ENCODE results near the gene DHPS. TPM values are rescaled to one million over a fixed set of nuclear protein-coding genes. Genes with fewer than 3 reads are reported as not detected.
"Not testable (repeated sequence)": the region's sequence is repeated elsewhere in the genome, so short reads cannot be mapped to it uniquely, and the experiment has no call there.

Gene DHPS
- total RNA-seq, 1 donor = 63.2 TPM

DNA sequence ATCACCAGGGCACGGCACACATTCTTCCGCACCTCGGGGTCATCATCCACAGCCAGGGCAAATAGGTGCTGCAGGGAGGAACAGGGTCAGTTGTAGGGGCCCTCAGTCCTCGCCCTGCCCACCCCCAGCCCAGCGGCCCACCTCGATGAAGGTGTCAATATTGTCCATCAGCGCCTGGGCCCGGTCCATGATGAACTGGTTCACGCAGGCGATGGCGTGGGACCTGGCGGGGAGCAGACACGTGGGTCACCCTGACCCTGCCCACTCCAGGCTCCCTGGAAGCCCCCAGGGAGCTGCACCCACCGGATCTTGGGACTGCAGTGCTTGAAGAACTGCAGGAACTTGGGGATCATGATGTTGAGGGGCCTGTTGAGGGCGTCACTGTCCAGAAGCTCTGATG is 33.4 kb upstream of the DHPS start:
- Histone ChIP-seq H3K9me3 (ENCODE audit: low read depth, low read length) (no peaks in the 10 kb centered on the region), H3K4me3 (ENCODE audit: low read length) (no peak overlapping the region), H3K27me3 (ENCODE audit: insufficient read depth, low read length) (no peaks in the 10 kb centered on the region), H3K4me1 (ENCODE audit: insufficient read depth, low read length) (no peaks in the 10 kb centered on the region)

DNA sequence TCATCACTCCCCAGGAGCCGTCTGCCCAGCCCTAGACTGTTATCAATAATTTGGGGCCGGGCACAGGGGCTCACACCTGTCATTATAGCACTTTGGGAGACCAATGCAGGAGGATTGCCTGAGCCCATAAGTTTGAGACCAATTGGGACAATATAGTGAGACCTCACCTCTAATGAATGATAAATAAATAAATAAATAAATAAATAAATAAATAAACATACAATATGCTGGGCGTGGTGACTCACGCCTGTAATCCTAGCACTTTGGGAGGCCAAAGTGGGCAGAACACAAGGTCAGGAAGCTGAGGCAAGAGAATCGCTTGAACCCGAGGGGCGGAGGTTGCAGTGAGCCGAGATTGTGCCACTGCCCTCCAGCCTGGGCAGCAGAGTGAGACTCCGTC is 31.6 kb upstream of the DHPS start:
- not testable (repeated sequence) for H3K4me1 ChIP-seq (ENCODE audit: insufficient read depth, low read length); H3K9me3 ChIP-seq (ENCODE audit: low read depth, low read length); H3K4me3 ChIP-seq (ENCODE audit: low read length); H3K27me3 ChIP-seq (ENCODE audit: insufficient read depth, low read length)

DNA sequence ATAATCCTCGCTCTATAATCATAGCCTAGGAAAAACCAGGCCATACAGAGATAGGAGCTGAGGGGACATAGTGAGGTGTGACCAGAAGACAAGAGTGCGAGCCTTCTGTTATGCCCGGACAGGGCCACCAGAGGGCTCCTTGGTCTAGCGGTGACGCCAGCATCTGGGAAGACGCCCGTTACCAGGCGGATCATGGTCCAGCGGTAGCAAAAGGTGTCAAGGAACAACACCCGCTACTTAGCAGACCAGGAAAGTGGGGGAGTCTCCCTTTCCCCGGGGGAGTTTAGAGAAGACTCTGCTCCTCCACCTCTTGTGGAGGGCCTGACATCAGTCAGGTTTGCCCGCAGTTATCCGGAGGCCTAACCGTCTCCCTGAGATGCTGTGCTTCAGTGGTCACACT is 30.4 kb upstream of the DHPS start:
- H3K4me1 ChIP-seq (ENCODE audit: insufficient read depth, low read length); H3K27me3 ChIP-seq (ENCODE audit: insufficient read depth, low read length); H3K9me3 ChIP-seq (ENCODE audit: low read depth, low read length); H3K4me3 ChIP-seq (ENCODE audit: low read length): not testable (repeated sequence)

DNA sequence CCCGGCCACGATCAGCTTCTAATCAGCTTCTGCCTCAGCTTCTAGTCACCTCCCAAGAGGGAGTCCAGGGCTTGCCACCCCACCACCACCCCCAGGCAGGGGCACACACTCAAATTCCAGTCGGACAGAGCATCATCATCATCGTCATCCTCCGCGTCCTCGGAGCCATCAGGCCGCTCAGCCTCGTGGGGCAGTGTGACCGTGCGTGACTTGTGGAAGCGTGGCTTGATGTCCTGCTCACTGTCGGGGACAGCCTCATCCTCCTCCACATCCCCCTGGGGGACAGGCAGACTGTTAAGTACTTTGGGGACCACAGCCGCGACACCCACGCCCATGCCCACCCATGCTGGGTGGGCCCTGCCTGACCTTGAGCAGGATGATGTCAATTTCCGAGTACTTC is 29.5 kb upstream of the DHPS start:
- no peaks in the 10 kb centered on the region for H3K9me3 ChIP-seq (ENCODE audit: low read depth, low read length)
- H3K4me1 ChIP-seq (ENCODE audit: insufficient read depth, low read length) = no peaks in the 10 kb centered on the region
- no peak overlapping the region for H3K4me3 ChIP-seq (ENCODE audit: low read length)
- H3K27me3 ChIP-seq (ENCODE audit: insufficient read depth, low read length) = no peaks in the 10 kb centered on the region

DNA sequence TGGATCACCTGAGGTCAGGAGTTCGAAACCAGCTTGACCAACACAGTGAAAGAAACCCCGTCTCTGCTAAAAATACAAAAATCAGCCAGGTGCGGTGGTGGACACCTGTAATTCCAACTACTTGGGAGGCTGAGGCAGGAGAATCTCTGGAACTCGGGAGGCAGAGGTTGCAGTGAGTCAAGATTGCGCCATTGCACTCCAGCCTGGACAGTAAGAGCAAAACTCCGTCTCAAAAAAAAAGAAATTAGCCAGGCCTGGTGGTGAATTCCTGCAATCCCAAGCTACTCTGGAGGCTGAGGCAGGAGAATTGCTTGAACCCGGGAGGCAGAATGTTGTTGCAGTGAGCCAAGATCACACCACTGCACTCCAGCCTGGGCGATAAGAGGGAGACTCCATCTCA is 27.0 kb upstream of the DHPS start:
- Histone ChIP-seq H3K27me3 (ENCODE audit: insufficient read depth, low read length) (no peaks in the 10 kb centered on the region), H3K9me3 (ENCODE audit: low read depth, low read length) (no peaks in the 10 kb centered on the region), H3K4me1 (ENCODE audit: insufficient read depth, low read length) (no peaks in the 10 kb centered on the region), H3K4me3 (ENCODE audit: low read length) (no peak overlapping the region)

DNA sequence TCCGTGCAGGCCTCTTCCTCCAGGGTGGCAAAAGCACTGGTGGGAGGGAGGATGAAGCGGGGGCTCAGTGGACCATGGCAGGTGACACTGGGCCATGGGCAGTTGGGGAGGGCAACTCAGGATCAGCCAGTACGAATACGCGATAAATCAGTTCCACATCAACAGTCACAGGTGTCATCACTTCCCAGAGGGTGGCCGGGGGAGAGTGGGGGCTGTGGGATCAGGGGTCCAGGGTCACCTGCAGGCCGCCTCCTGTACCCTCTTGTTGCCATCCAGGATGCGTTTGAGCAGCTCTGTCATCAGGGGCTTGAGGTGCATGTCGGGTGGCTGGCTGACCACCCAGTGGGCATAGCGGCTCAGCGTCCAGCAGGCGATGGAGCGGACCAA is 24.6 kb upstream of the DHPS start:
- no peaks in the 10 kb centered on the region for H3K4me1 ChIP-seq (ENCODE audit: insufficient read depth, low read length)
- no peak overlapping the region for H3K4me3 ChIP-seq (ENCODE audit: low read length)
- H3K9me3 ChIP-seq (ENCODE audit: low read depth, low read length) = no peaks in the 10 kb centered on the region
- H3K27me3 ChIP-seq (ENCODE audit: insufficient read depth, low read length) = no peaks in the 10 kb centered on the region

DNA sequence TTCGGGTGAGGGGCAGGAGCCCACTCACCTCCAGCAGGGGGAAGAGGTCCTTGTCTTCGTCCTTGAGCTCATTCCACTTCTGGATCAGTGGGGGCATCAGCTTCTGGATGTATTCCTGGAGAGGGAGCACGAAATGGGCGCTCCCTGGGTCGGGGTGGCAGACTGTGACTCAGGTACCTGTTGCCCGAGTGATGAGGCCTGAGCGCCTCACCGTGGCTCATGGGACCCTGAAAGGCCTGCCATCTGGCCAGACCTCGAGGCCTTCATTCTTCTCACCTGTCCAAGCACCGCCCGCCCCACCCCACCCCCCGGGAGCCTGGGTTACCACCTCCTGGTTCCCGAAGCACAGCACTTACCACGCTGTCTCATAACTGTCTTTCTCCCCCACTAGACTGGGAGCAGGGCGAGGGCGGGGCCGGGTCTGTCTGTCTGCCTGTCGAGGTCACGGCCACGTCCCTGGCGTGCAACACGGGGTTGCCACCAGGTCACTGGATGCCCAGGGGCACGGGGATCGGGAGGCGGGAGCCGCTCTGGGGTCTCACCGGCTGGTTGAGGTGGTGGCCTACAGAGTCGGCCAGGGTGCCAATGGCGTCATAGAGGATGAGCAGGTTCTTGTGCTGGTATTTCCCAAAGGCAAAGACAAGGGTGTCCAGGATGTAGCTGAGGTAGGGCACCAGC is 24.1 kb upstream of the DHPS start:
- H3K9me3 ChIP-seq (ENCODE audit: low read depth, low read length) = no peaks in the 10 kb centered on the region
- H3K4me3 ChIP-seq (ENCODE audit: low read length) = no peak overlapping the region
- no peaks in the 10 kb centered on the region for H3K27me3 ChIP-seq (ENCODE audit: insufficient read depth, low read length)
- no peaks in the 10 kb centered on the region for H3K4me1 ChIP-seq (ENCODE audit: insufficient read depth, low read length)

DNA sequence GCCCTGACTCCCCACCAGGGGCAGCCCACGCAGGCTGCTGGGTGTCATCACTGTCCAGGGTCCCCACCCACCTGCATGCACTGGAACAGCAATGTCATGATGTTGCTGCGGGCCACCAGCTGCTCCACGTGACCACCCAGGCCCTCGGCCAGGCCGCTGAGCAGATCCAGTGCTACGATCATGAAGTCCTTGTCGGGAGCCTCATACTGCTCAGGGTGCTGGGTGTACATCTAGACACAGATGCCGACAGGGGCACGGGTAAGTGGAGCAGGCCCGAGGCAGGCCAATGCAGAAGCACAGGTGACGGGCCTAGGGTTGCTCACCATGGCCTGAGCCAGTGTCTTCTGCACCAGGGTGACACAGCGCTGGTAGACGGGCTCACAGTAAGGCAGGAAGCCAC is 23.5 kb upstream of the DHPS start:
- Histone ChIP-seq H3K4me3 (ENCODE audit: low read length) (no peak overlapping the region), H3K4me1 (ENCODE audit: insufficient read depth, low read length) (no peaks in the 10 kb centered on the region), H3K9me3 (ENCODE audit: low read depth, low read length) (no peaks in the 10 kb centered on the region), H3K27me3 (ENCODE audit: insufficient read depth, low read length) (no peaks in the 10 kb centered on the region)

DNA sequence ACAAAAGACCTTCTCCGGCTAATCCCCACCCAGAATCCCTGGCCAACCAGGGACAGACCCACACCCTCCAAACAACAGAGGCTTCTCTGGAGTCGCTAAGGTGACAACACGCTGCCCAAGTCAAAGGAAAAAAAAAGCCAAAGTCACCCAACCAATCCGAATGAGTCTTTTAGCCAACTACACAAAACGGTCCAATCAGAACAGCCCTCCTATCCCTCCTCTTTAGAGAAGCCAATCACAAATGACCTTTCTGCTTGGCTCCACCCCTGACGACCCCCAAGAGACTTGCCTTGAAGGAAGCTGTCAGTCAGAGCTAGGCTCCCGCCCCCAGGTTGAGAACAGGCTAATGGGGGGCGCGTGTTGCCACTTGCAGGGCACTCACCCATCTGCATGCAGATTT is 21.4 kb upstream of the DHPS start:
- Histone ChIP-seq H3K4me1 (ENCODE audit: insufficient read depth, low read length) (no peaks in the 10 kb centered on the region), H3K9me3 (ENCODE audit: low read depth, low read length) (no peaks in the 10 kb centered on the region), H3K4me3 (ENCODE audit: low read length) (no peak overlapping the region), H3K27me3 (ENCODE audit: insufficient read depth, low read length) (no peaks in the 10 kb centered on the region)

DNA sequence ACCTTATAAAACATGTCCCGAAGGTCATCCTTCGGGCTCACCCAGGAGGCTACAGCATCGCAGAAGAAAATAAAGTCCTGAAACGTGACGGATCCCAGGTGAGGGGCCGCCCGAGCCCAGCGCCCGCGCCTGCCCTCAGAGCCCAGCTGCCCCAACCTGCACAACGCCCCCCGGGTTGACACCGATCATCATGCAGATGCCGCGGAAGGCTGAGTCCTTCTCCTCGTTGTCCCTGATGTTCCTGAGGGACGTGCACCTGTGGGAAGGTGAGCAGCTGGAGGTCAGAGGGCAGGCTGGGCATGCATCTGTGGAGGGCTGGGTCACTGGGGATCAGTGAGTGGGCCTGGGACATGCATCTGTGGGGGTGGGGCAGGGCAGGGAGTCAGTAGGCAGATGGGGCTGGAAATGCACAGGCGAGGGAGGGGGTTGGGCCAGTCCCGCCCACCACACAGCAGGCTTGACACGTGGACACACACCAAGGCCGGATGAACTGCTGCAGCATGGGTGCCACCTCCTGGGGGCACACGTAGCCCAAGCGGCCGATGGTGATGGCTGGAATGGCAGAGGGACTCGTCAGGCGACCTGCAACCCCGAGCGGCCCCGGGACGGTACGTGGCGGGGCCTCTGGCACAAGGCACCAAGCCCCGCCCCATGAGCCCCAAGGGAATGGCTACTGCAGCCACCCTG is 20.1 kb upstream of the DHPS start:
- Histone ChIP-seq H3K4me1 (ENCODE audit: insufficient read depth, low read length) (peaks cover 6% of the 10 kb centered on the region), H3K9me3 (ENCODE audit: low read depth, low read length) (no peaks in the 10 kb centered on the region), H3K27me3 (ENCODE audit: insufficient read depth, low read length) (no peaks in the 10 kb centered on the region), H3K4me3 (ENCODE audit: low read length) (no peak overlapping the region)

DNA sequence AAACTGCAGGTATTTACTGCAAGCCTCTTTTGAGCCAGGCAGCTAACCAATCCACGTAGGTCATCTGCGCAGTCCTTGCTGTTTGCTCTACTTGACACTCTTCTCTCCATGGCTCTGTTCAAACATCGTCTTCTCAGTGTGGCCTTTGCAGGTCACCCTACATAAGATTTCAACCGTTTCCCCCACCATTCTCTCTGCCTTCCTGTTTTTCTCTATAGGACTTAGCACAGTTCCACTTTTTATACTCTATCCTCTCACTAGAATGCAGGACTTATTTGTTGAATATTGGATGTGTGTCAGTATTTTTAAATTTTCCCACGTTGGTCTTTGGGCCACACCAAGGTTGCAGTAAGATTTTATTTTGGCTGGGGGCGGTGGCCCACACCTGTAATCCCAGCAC is 16.5 kb upstream of the DHPS start:
- H3K4me1 ChIP-seq (ENCODE audit: insufficient read depth, low read length) = peaks cover 21% of the 10 kb centered on the region
- no peaks in the 10 kb centered on the region for H3K27me3 ChIP-seq (ENCODE audit: insufficient read depth, low read length)
- H3K4me3 ChIP-seq (ENCODE audit: low read length) = no peak overlapping the region
- H3K9me3 ChIP-seq (ENCODE audit: low read depth, low read length) = no peaks in the 10 kb centered on the region

DNA sequence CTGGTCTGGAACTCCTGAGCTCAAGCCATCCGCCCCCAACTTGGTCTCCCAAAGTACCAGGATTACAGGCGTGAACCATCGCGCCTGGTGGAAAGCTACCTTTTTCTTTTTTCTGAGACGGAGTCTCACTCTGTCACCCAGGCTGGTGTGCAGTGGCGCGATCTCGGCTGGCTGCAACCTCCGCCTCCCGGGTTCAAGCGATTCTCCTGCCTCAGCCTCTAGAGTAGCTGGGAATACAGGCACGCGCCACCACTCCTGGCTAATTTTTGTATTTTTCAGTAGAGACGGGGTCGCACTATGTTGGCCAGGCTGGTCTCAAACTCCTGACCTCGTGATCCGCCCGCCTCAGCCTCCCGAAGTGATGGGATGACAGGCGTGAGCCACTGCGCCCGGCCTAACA is 15.7 kb upstream of the DHPS start:
- H3K4me1 ChIP-seq (ENCODE audit: insufficient read depth, low read length) = peaks cover 21% of the 10 kb centered on the region
- H3K9me3 ChIP-seq (ENCODE audit: low read depth, low read length); H3K4me3 ChIP-seq (ENCODE audit: low read length); H3K27me3 ChIP-seq (ENCODE audit: insufficient read depth, low read length): not testable (repeated sequence)

DNA sequence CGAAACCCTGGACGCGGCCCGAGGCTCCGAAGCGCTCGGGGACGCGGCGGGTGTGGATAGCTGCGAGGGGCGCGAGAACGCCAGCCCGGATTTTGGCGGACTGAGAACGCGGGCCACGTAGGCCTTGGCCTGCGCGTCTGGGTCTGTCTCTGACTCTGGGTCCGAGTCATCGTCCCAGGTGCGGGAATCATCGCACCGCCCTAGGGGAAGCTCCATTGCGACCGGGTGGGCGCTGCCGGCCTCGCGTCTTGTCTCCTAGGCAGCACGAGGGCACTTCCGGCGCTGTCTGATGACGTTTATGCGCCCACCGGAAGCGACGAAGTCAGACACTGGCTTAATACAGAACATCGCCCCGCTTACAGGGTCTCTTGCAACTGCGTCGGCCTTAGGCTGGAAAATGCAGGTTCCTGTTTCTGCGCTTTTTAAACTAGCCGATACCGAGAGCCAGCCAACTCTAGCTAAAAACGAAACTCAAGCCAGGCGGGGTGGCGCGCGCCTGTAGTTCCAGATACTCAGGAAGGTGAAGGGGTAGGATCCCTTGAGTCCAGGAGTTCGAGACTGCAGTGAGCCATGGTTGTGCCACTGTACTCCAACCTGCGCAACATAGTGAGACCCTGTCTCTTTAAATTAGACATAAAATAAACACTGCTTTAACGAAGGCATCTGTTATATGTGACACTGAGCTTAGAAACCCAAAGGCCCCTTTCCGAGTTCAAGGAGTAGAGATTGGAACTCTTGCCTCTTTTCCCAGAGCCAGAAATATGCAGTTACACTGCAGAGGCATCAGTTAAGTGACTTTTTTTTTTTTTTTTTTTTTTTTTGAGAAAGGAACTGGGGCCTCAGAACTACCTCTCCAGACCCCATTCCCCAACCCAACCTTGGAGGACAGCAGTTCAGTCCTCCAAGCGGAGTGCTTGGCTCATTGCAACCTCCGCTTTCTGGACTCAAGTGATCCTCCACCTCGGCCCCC is 15.0 kb upstream of the DHPS start, which contains the start of gene FBXW9:
FBXW9 (minus strand) TSS at position 266 of the 970 bp plus-strand sequence; CDS start at position 216, 50 bp downstream.
- Histone ChIP-seq H3K27me3 (ENCODE audit: insufficient read depth, low read length) (no peaks in the 10 kb centered on the region), H3K9me3 (ENCODE audit: low read depth, low read length) (no peaks in the 10 kb centered on the region), H3K4me1 (ENCODE audit: insufficient read depth, low read length) (peaks cover 21% of the 10 kb centered on the region), H3K4me3 (ENCODE audit: low read length) (peak within 1 kb of the TSS; percentile 71)

DNA sequence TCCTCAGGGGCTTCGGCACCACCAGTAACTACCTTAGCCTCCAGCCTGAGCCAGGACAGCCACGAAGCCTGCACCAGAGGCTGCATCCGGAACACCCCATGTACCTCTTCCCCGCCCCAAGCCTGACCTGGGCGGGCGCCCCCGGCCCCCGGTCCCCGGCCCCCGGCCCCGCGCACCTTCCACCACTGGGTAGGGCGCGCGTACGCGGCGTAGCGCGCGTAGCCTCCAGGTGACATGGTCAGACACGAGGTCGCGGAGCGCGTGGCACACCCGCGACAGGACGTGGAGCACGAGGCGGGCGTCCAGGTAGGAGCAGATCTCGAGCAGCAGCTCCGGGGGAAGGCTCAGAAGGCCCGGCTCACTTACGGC is 14.3 kb upstream of the DHPS start:
- Histone ChIP-seq H3K9me3 (ENCODE audit: low read depth, low read length) (no peaks in the 10 kb centered on the region), H3K4me1 (ENCODE audit: insufficient read depth, low read length) (peaks cover 21% of the 10 kb centered on the region), H3K27me3 (ENCODE audit: insufficient read depth, low read length) (no peaks in the 10 kb centered on the region), H3K4me3 (ENCODE audit: low read length) (peak overlapping the region; percentile 71)

DNA sequence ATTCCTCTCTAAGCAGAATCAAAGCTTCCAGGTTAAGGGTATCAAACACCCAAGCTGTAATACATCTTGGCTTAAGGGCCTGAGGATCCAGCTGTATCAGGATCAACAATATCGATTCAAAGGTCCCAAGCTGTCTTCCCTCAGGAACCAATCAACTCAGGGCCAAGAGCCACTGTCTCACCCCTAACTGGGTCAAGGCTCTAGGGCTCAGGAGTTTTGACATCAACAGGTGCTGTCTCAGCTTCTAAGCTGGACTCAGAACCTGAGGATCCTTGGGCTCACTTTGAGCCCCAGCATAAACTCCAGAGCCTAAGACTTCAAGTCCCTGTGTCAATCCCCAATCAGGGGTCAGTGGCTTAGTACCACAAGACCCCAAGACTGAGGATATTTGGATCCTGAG is 13.8 kb upstream of the DHPS start:
- H3K9me3 ChIP-seq (ENCODE audit: low read depth, low read length) = no peaks in the 10 kb centered on the region
- no peak overlapping the region for H3K4me3 ChIP-seq (ENCODE audit: low read length)
- H3K4me1 ChIP-seq (ENCODE audit: insufficient read depth, low read length) = peaks cover 21% of the 10 kb centered on the region
- no peaks in the 10 kb centered on the region for H3K27me3 ChIP-seq (ENCODE audit: insufficient read depth, low read length)
